Fibroblast of the aortic adventitia (primary cell): ENCODE measurements around the gene MRPL17. TPM values are rescaled to one million over a fixed set of nuclear protein-coding genes. Genes with fewer than 3 reads are reported as not detected.

ENCODE experiments used
- DNase-seq: peaks from one replicate; pipeline ENCODE4 v3.0.0-alpha.2; 2010; ENCODE audit warnings: low read depth
- H3K4me3 ChIP-seq: 2 replicates; pipeline ENCODE4 v1.5.1; 2011; ENCODE audit warnings: low read depth, mild to moderate bottlenecking, control low read depth, low read length, moderate library complexity
- total RNA-seq: library from RNA; depleted of rRNA; stranded (reverse); fragments of >200 nt; gene quantifications from 2 replicates; pipeline ENCODE4 v1.2.3, GENCODE V29; 2012; ENCODE audit warnings: low replicate concordance
- TF ChIP-seq, protein P1 (sequence below): IDR thresholded peaks from 2 replicates; pipeline ENCODE4 v1.5.1; 2011; ENCODE audit warnings: mild to moderate bottlenecking, low read length, control low read depth, inconsistent platforms; ENCODE audit not compliant: insufficient read depth

Gene MRPL17
- total RNA-seq, 1 donor, result 49.1 TPM

DNA sequence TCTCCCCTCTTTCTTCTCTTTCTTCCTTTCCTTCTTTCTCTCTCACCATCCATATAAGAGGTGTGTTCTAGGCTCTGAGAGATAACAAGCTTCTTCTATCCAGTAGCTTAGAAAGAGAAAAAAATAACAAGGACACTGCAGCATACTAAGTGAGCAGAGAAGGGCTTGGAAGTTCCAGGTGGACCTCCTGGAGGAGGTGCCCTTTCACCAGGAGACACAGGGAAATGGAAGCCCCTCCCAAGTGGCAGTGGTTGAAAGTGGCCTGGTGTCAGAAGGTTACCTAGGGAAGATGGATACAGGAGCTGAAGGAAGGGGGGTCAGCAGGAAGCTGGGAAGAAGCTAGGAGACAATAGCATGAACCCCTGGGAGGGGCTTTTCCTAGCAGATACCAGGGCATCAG lies 33.0 kb downstream of the MRPL17 start:
- H3K4me3 ChIP-seq, result no peak overlapping the region
- TF ChIP-seq, protein P1, sequence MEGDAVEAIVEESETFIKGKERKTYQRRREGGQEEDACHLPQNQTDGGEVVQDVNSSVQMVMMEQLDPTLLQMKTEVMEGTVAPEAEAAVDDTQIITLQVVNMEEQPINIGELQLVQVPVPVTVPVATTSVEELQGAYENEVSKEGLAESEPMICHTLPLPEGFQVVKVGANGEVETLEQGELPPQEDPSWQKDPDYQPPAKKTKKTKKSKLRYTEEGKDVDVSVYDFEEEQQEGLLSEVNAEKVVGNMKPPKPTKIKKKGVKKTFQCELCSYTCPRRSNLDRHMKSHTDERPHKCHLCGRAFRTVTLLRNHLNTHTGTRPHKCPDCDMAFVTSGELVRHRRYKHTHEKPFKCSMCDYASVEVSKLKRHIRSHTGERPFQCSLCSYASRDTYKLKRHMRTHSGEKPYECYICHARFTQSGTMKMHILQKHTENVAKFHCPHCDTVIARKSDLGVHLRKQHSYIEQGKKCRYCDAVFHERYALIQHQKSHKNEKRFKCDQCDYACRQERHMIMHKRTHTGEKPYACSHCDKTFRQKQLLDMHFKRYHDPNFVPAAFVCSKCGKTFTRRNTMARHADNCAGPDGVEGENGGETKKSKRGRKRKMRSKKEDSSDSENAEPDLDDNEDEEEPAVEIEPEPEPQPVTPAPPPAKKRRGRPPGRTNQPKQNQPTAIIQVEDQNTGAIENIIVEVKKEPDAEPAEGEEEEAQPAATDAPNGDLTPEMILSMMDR, result no peak
- no peak for DNase-seq

DNA sequence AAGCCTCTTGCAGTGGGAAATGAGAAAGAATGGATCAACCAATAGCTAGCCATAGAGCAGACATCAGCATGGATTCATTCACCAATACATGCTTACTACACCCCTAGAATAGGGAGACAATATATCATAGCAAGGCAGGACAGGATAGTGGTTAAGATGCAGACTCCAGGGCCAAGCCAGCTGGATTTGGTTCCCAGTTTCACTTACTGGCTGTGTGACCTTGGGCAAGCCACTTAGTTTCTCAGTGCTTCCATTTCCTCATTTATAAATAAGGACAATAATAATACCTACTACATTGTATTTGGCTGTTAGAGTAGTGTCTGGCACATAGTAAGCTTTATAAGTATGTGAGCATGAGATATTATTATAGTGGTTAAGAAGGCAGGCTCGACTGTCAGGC lies 34.6 kb downstream of the MRPL17 start:
- TF ChIP-seq, protein P1, result no peak
- DNase-seq, result no peak
- no peak overlapping the region for H3K4me3 ChIP-seq

DNA sequence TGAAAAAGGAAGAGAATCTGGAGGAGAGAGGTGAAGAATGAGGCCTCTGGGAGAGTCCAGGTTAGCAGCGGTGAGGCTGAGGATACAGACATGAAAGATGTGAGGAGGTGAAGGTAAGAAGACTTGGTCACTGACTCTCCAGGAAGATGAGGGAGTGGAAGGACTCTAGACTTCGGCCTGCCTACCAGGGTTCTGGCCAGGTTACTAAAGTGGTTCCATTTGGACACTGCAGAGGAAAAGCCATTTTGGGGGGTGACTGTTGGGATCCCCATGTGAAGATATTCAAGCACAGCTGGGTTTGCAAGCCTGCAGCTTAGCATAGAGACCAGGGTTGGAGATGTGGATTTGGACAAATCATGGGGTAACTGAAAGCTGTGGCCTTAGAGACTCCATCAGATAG lies 35.3 kb downstream of the MRPL17 start:
- H3K4me3 ChIP-seq, result no peak overlapping the region
- no peak for DNase-seq
- TF ChIP-seq, protein P1, result no peak

DNA sequence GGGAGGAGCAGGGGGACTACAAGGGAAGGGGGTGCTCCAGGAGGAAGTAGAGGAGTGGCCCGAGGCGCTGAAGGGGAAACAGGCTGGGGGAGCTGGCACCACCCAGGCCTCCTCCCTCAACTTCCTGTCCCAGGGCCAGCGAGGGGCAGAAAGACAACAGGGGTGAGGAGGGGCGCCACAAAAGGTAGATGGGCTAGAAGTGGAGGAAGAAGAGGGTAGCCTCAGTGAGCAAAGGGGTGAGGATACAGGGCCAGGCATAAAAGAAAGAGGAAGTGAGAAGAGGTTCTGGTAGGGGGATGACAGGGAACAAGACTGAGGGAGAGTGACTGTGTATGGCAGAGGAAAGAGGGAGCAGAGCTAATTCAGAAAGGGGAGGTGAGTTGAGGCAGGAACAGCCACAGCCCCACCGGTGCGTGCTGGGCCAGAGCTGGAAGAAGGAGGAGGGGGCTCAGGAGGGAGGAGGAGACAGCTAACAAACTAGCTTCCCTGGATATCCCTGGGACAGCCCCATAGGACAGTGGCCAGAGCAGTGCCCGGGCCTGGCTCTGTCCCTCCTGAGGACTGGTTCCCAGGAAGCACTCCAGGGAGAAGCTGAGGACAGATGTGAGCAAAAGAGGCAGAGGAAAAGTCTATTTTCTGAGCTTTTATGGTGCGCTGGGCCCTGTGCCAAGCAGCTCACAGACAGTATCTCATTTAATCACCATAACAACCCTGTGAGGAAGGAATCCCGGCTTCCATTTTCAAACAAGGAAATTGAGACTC lies 36.0 kb downstream of the MRPL17 start:
- H3K4me3 ChIP-seq, result no peak overlapping the region
- peak; percentile 57 for DNase-seq
- TF ChIP-seq, protein P1, result no peak

DNA sequence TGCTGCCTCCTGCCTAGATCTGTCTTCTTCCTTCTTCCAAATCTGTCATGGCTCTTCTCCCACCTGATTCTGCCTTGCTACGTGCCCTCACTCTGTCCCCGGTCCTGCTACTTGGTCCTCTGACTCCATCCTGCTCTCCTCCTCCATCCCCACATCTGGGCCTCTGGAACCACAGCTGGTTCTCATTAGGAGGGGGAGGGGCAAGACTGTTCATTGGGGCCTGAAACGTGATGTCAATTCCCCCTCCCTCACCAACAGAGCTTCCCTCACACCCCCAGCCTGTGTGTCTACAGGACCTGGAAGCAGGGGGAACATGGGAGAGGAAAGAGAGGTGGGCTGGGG lies 36.6 kb downstream of the MRPL17 start:
- H3K4me3 ChIP-seq, result peak overlapping the region; percentile 20
- TF ChIP-seq, protein P1, result no peak
- peak; percentile 76 for DNase-seq

DNA sequence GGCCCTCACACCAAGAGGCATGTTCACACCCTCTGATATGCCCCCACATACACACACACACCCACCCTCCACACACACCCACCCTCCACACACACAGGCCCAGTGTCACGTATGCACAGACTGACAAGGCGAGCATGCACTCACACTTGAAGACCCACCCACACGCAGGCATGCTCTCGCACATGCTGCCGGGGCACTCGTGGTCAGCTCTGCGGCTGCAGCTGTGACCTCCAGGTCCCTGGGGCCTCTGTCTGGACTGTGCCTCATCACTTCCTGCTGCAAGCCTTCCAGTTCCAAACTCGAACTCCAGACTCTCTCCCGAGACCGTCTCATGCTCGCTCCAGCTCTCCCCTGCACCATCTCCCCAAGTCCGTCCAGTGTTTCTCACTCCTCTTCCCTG lies 37.1 kb downstream of the MRPL17 start:
- TF ChIP-seq, protein P1, result no peak
- DNase-seq, result peak; percentile 74
- H3K4me3 ChIP-seq, result peak overlapping the region; percentile 20

DNA sequence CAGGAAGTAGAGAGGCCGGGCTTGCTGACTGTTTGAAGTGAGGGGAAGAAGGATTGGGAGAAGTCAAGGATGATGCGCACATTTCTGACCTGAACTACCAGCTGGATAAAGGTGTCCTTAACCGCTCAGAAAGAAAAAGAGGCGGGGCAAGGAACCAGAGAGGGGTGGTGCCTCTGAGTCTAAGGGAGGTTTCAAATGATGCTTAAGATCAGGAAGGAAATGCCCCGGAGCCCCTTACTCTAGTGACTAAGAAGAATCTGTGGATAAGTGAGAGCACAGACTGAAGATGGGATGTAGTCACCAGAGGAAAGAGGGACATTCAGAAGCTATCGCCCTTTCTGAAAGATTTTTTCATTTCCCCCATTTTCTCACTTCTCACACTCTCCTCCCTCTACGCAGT lies 40.2 kb downstream of the MRPL17 start:
- no peak overlapping the region for H3K4me3 ChIP-seq
- TF ChIP-seq, protein P1, result no peak
- DNase-seq, result no peak
